Measurements from ENCODE around the gene SORCS2. TPM values are rescaled to one million over a fixed set of nuclear protein-coding genes. Genes with fewer than 3 reads are reported as not detected.

Gene SORCS2
- total RNA-seq, 1 experiment from 2014 or later = 4.1 TPM

DNA sequence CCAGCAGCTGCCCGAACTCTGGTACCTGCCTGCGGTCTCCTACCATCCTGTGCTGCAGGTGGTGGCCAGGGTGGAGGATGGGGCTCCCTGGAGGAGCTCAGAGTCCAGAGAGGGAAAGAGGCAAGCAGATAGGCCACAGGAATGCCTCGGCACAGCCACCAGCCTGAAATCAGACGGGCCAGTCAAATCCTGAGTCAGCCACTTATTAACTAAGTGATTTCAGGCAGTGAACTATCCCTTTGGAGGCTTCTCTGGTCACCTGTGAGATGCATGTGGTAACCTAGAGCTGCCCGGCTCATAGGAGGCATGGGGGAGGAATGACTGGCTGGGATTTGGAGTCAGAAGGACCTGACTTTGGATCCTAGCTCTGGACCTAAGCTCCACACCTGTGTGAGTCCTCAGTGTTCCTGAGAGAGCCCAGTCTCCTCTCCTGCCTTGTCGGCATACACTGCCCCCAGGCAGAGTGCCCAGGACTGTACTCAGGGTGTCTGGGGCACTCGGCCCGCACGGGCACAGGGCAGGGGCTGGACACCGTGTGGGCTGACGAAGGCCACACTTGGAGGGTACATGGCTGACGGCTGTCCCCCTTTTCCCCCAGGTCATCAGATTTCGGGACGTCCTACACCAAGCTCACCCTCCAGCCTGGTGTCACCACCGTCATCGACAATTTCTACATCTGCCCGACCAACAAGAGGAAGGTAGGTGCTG is 338.7 kb downstream of the SORCS2 start:
- Histone ChIP-seq H3K36me3 (ENCODE audit: low read depth, low read length) (no peaks in the 10 kb centered on the region), H3K4me2 (ENCODE audit: low read length) (no peak overlapping the region), H3K27me3 (ENCODE audit: low read length) (no peaks in the 10 kb centered on the region), H3K79me2 (ENCODE audit: low read length) (no peaks in the 10 kb centered on the region), H3K9me3 (ENCODE audit: low read length) (no peaks in the 10 kb centered on the region), H3K9me2 (replicated peaks; ENCODE audit: low read length) (no peaks in the 10 kb centered on the region), H3K4me3 (ENCODE audit: low read length) (no peak overlapping the region), H4K20me1 (ENCODE audit: low read length) (no peaks in the 10 kb centered on the region), H3F3A (ENCODE audit: low read length, unreplicated experiment) (no peaks in the 10 kb centered on the region), H3K4me1 (ENCODE audit: insufficient read depth, low read length) (no peaks in the 10 kb centered on the region), H3K27ac (ENCODE audit: low read length) (no peak overlapping the region), H3K9ac (ENCODE audit: low read length) (no peak overlapping the region), H2AFZ (ENCODE audit: low read length) (no peak overlapping the region)
- ATAC-seq (no peak), DNase-seq (no peak)
- intact Hi-C loops (cut with micrococcal nuclease) = no loop called here
- CTCF ChIA-PET = no interaction called here
- TF ChIP-seq, protein P1, sequence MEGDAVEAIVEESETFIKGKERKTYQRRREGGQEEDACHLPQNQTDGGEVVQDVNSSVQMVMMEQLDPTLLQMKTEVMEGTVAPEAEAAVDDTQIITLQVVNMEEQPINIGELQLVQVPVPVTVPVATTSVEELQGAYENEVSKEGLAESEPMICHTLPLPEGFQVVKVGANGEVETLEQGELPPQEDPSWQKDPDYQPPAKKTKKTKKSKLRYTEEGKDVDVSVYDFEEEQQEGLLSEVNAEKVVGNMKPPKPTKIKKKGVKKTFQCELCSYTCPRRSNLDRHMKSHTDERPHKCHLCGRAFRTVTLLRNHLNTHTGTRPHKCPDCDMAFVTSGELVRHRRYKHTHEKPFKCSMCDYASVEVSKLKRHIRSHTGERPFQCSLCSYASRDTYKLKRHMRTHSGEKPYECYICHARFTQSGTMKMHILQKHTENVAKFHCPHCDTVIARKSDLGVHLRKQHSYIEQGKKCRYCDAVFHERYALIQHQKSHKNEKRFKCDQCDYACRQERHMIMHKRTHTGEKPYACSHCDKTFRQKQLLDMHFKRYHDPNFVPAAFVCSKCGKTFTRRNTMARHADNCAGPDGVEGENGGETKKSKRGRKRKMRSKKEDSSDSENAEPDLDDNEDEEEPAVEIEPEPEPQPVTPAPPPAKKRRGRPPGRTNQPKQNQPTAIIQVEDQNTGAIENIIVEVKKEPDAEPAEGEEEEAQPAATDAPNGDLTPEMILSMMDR (conservative IDR thresholded peaks at IDR 0.05; ENCODE audit: low read depth, low read length) = no peak
- TF ChIP-seq EZH2phosphoT487 (IDR thresholded peaks at IDR 0.05; ENCODE audit: borderline replicate concordance, low read length) (no peak), EZH2 (IDR thresholded peaks at IDR 0.05; ENCODE audit: low read length, unreplicated experiment) (no peak)
- no TSS peak for BruUV-seq (replicated peaks)
- POLR2A ChIA-PET (ENCODE audit: unreplicated experiment) = no interaction called here

DNA sequence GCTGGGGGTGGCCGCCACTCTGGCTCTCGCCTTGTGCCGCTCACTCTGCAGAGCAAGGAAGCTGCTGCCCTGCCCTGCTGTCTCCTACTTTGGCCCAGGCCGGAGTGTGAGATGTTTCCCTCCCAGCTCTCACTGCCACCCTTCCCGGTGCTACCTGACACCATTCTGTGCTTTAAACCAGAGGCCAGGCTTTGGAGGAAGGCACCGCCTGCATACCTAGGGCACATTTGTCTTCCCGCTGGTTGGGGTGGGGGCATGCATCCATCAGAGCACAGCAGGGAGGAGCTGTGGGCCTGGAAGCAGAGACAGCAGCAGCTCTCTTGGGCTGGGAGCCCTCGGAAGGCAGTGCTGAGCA is 339.3 kb downstream of the SORCS2 start:
- Histone ChIP-seq H2AFZ (ENCODE audit: low read length) (no peak overlapping the region), H3K27ac (ENCODE audit: low read length) (no peak overlapping the region), H3K4me3 (ENCODE audit: low read length) (no peak overlapping the region), H3K9me3 (ENCODE audit: low read length) (no peaks in the 10 kb centered on the region), H4K20me1 (ENCODE audit: low read length) (no peaks in the 10 kb centered on the region), H3K9ac (ENCODE audit: low read length) (no peak overlapping the region), H3K4me1 (ENCODE audit: insufficient read depth, low read length) (no peaks in the 10 kb centered on the region), H3K4me2 (ENCODE audit: low read length) (no peak overlapping the region), H3K9me2 (replicated peaks; ENCODE audit: low read length) (no peaks in the 10 kb centered on the region), H3K27me3 (ENCODE audit: low read length) (no peaks in the 10 kb centered on the region), H3F3A (ENCODE audit: low read length, unreplicated experiment) (no peaks in the 10 kb centered on the region), H3K79me2 (ENCODE audit: low read length) (no peaks in the 10 kb centered on the region), H3K36me3 (ENCODE audit: low read depth, low read length) (no peaks in the 10 kb centered on the region)
- no peak for TF ChIP-seq EZH2phosphoT487 (IDR thresholded peaks at IDR 0.05; ENCODE audit: borderline replicate concordance, low read length)
- TF ChIP-seq, protein P1 (conservative IDR thresholded peaks at IDR 0.05; ENCODE audit: low read depth, low read length) = no peak
- TF ChIP-seq EZH2 (IDR thresholded peaks at IDR 0.05; ENCODE audit: low read length, unreplicated experiment) = no peak
- no peak for ATAC-seq
- ChIA-PET CTCF (no interaction called here), POLR2A (ENCODE audit: unreplicated experiment) (no interaction called here)
- DNase-seq = no peak
- BruUV-seq (replicated peaks) = no TSS peak
- intact Hi-C loops (cut with micrococcal nuclease) = no loop called here

DNA sequence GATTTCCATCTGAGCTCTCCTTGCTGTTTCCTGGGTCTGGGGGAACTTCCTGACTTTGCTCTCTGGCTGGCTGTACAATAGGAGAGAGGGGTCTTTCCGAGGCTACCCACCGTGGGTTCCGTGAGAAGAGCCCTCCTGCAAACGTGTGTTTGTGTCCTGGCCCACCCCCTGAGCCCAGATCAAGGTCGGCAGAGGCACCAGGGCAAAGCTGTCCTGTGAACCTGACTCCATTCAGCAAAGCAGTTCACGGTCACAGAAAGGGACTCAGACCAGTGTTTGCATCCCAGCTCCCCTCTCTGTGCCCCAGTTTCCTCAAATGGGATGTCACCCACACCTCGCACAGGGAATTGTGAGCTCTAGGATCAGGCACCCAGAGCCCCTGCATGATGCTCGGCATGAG is 339.7 kb downstream of the SORCS2 start:
- H3K27ac ChIP-seq (ENCODE audit: low read length) = no peak overlapping the region
- no TSS peak for BruUV-seq (replicated peaks)
- no peaks in the 10 kb centered on the region for H3F3A ChIP-seq (ENCODE audit: low read length, unreplicated experiment)
- CTCF ChIA-PET = no interaction called here
- no peak overlapping the region for H3K4me3 ChIP-seq (ENCODE audit: low read length)
- H3K79me2 ChIP-seq (ENCODE audit: low read length) = no peaks in the 10 kb centered on the region
- H3K9me2 ChIP-seq (replicated peaks; ENCODE audit: low read length) = no peaks in the 10 kb centered on the region
- DNase-seq = no peak
- no peak overlapping the region for H2AFZ ChIP-seq (ENCODE audit: low read length)
- intact Hi-C loops (cut with micrococcal nuclease) = no loop called here
- no peaks in the 10 kb centered on the region for H3K36me3 ChIP-seq (ENCODE audit: low read depth, low read length)
- H3K27me3 ChIP-seq (ENCODE audit: low read length) = no peaks in the 10 kb centered on the region
- no peak for ATAC-seq
- H3K9ac ChIP-seq (ENCODE audit: low read length) = no peak overlapping the region
- TF ChIP-seq EZH2phosphoT487 (IDR thresholded peaks at IDR 0.05; ENCODE audit: borderline replicate concordance, low read length) (no peak), EZH2 (IDR thresholded peaks at IDR 0.05; ENCODE audit: low read length, unreplicated experiment) (no peak)
- TF ChIP-seq, protein P1 (conservative IDR thresholded peaks at IDR 0.05; ENCODE audit: low read depth, low read length) = no peak
- no peak overlapping the region for H3K4me2 ChIP-seq (ENCODE audit: low read length)
- POLR2A ChIA-PET (ENCODE audit: unreplicated experiment) = no interaction called here
- no peaks in the 10 kb centered on the region for H4K20me1 ChIP-seq (ENCODE audit: low read length)
- no peaks in the 10 kb centered on the region for H3K4me1 ChIP-seq (ENCODE audit: insufficient read depth, low read length)
- no peaks in the 10 kb centered on the region for H3K9me3 ChIP-seq (ENCODE audit: low read length)

Data from PC-3 (cell line).